MCF 10A (cell line): ENCODE results near the gene CDC37L1. TPM values are rescaled to one million over a fixed set of nuclear protein-coding genes. Genes with fewer than 3 reads are reported as not detected.

ENCODE experiments used
- BruUV-seq: library from RNA; stranded (reverse); fragments of 400-500 nt; replicated peaks from 2 replicates; lab custom pipeline; 2021; lab: Mats Ljungman, UMichigan
- CTCF ChIA-PET: fragments of 300-600 bp; sonication (Branson Sonifier 250); formaldehyde crosslinking; extraction: SDS; loops from one replicate; lab custom pipeline; 2021; ENCODE audit warnings: antibody characterized with exemption, inconsistent platforms; lab: Yijun Ruan, JAX
- POLR2A ChIA-PET: fragments of 300-600, 350-650 bp; sonication (Branson Sonifier 250); formaldehyde crosslinking; extraction: SDS; loops from one replicate; lab custom pipeline; 2020; ENCODE audit warnings: antibody characterized with exemption, inconsistent platforms; lab: Yijun Ruan, JAX
- DNase-seq: peaks from one replicate; pipeline ENCODE4 v3.0.0-alpha.2; 2018; ENCODE audit not compliant: unreplicated experiment
- H3K27ac Mint-ChIP-seq: one replicate; pipeline ENCODE4 v1.8.0; 2022; ENCODE audit warnings: mild to moderate bottlenecking, low read depth, mixed read lengths; ENCODE audit not compliant: unreplicated experiment
- H3K27me3 Mint-ChIP-seq: one replicate; pipeline ENCODE4 v1.8.0; 2022; ENCODE audit warnings: mixed read lengths; ENCODE audit not compliant: insufficient read depth, unreplicated experiment
- H3K36me3 Mint-ChIP-seq: one replicate; pipeline ENCODE4 v1.8.0; 2022; ENCODE audit warnings: mild to moderate bottlenecking, moderate library complexity, mixed read lengths; ENCODE audit not compliant: insufficient read depth, unreplicated experiment
- H3K4me1 Mint-ChIP-seq: one replicate; pipeline ENCODE4 v1.8.0; 2022; ENCODE audit warnings: mixed read lengths; ENCODE audit not compliant: insufficient read depth, unreplicated experiment
- H3K4me3 Mint-ChIP-seq: one replicate; pipeline ENCODE4 v1.8.0; 2022; ENCODE audit warnings: mild to moderate bottlenecking, moderate library complexity, mixed read lengths; ENCODE audit not compliant: unreplicated experiment
- H3K9me3 Mint-ChIP-seq: one replicate; pipeline ENCODE4 v1.8.0; 2022; ENCODE audit warnings: mixed read lengths; ENCODE audit not compliant: unreplicated experiment
- intact Hi-C: fragments of 100-400 bp; cut with micrococcal nuclease; formaldehyde crosslinking; loops from 2 replicates; pipeline ENCODE4 v1.14.1; 2022
- total RNA-seq: library from RNA; stranded (reverse); gene quantifications from 2 replicates; pipeline ENCODE4 v1.2.3, GENCODE V29; 2022
- TF ChIP-seq, protein P1 (sequence below): fragments of 200-600 bp; IDR thresholded peaks from one replicate; pipeline ENCODE4 v1.8.0; 2022; ENCODE audit warnings: antibody characterized with exemption, mild to moderate bottlenecking; ENCODE audit not compliant: unreplicated experiment

CDC37L1 gene
- total RNA-seq, 1 experiment from 2014 or later, result 20.4 TPM

DNA sequence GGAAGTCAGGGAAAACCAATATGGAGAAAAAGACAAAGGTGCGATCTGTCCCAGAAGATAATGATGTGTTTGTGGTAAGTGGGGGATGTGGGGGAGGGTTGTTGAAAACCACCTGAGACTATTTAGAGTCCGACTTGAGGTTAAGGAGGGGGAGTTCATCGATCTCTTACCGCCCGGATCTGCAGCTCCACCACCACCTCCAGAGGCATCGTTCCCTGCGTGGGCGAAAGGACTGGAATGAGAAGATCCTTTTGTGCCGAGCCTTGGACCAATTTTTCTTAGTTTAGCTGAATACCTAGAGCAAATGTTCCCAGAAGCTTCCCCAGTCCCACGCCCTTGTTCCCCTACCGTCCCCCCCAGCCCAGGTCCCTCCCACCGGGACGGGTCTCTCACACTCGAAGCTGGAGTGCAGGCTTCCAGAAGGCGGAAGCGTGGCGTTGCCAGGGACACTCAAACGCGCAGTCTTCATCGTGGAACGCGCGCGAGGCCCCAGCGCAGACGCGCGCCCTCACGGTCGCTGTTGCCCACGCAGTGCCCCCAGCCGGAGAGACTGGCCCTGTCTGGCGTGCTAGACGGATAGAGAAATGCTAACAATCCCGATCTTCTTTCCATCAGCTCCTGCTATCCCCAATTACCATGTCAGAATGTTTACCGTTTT is 13.2 kb upstream of the CDC37L1 start, which contains the start of gene SPATA6L:
Gene SPATA6L, minus strand, starts transcription at position 439 of the 658 bp plus-strand sequence. Its CDS starts 230 bp downstream, at position 209.
- peaks cover 40% of the 10 kb centered on the region for H3K4me1 Mint-ChIP-seq
- no TSS peak for BruUV-seq
- H3K27me3 Mint-ChIP-seq, result no peaks in the 10 kb centered on the region
- TF ChIP-seq, protein P1, sequence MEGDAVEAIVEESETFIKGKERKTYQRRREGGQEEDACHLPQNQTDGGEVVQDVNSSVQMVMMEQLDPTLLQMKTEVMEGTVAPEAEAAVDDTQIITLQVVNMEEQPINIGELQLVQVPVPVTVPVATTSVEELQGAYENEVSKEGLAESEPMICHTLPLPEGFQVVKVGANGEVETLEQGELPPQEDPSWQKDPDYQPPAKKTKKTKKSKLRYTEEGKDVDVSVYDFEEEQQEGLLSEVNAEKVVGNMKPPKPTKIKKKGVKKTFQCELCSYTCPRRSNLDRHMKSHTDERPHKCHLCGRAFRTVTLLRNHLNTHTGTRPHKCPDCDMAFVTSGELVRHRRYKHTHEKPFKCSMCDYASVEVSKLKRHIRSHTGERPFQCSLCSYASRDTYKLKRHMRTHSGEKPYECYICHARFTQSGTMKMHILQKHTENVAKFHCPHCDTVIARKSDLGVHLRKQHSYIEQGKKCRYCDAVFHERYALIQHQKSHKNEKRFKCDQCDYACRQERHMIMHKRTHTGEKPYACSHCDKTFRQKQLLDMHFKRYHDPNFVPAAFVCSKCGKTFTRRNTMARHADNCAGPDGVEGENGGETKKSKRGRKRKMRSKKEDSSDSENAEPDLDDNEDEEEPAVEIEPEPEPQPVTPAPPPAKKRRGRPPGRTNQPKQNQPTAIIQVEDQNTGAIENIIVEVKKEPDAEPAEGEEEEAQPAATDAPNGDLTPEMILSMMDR, result no peak
- POLR2A ChIA-PET, result interaction anchor here (0.6 to 5.9 kb wide), 5 partner anchors 9 to 21 kb away, joined by 3 to 42 read pairs (median 8); partner anchors contain the start of gene CDC37L1
- no peaks in the 10 kb centered on the region for H3K9me3 Mint-ChIP-seq
- H3K36me3 Mint-ChIP-seq, result no peaks in the 10 kb centered on the region
- CTCF ChIA-PET, result interaction anchor here (0.6 to 2.8 kb wide), 6 partner anchors 9 to 369 kb away, joined by 3 to 15 read pairs (median 4); no protein-coding TSS in a partner anchor
- intact Hi-C loops, result loop anchor here (10.0 kb wide), 1 partner anchor 281 kb away; no protein-coding TSS in a partner anchor
- H3K27ac Mint-ChIP-seq, result peak within 1 kb of the TSS; percentile 70
- DNase-seq, result peak; percentile 32
- H3K4me3 Mint-ChIP-seq, result peak within 1 kb of the TSS; percentile 72

DNA sequence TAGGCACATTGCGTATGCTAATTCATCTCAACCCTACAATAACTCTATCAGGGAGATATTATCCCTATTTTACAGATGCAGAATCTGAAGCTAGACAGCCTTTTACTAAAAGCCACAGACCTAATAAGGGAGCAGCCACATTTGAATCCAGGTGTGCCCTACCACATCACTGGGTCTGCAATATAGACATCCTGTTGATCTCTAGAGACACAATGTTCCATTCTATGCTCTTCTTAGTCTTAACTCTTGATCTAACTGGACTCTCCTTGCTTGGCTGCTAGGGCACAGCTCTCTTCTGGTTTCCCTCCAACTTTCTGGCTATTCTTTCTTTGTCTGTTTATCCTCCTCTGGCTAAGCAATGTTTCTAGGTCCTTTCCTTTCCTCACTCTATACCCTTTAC is 11.7 kb upstream of the CDC37L1 start:
- no peak overlapping the region for H3K4me3 Mint-ChIP-seq
- POLR2A ChIA-PET, result interaction anchor here (1.0 kb wide), 1 partner anchor 13 kb away, joined by 3 read pairs; no protein-coding TSS in a partner anchor
- BruUV-seq, result no TSS peak
- CTCF ChIA-PET, result no interaction called here
- H3K4me1 Mint-ChIP-seq, result peaks cover 34% of the 10 kb centered on the region
- no peak for DNase-seq
- no peaks in the 10 kb centered on the region for H3K27me3 Mint-ChIP-seq
- no peaks in the 10 kb centered on the region for H3K36me3 Mint-ChIP-seq
- no peak overlapping the region for H3K27ac Mint-ChIP-seq
- H3K9me3 Mint-ChIP-seq, result no peaks in the 10 kb centered on the region
- TF ChIP-seq, protein P1, result no peak
- intact Hi-C loops, result loop anchor here (10.0 kb wide), 1 partner anchor 283 kb away; no protein-coding TSS in a partner anchor

DNA sequence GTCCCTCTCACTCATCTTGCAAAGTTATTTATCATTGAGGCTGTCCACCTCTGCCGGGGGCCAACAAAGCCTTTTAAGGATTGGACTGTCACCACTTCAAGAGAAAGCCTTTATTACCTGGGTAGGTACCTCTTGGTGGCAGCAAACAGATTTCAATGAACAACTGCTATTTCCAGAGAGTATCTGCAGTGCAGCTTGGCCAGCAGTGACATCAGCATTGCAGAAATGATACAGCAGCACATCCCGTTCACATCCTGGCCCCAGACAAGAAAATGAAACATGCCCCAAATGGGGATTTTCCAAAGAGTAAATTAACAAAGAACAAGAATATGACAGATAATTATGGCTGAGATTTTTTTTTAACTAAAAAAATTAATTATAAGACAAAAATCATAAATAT is 10.8 kb upstream of the CDC37L1 start:
- CTCF ChIA-PET, result no interaction called here
- no peaks in the 10 kb centered on the region for H3K9me3 Mint-ChIP-seq
- no peak for DNase-seq
- no peaks in the 10 kb centered on the region for H3K27me3 Mint-ChIP-seq
- POLR2A ChIA-PET, result interaction anchor here (0.6 kb wide), 1 partner anchor 10 kb away, joined by 4 read pairs; no protein-coding TSS in a partner anchor
- H3K27ac Mint-ChIP-seq, result no peak overlapping the region
- no peak overlapping the region for H3K4me3 Mint-ChIP-seq
- H3K36me3 Mint-ChIP-seq, result no peaks in the 10 kb centered on the region
- BruUV-seq, result no TSS peak
- TF ChIP-seq, protein P1, result no peak
- intact Hi-C loops, result loop anchor here (10.0 kb wide), 1 partner anchor 284 kb away; no protein-coding TSS in a partner anchor
- peaks cover 28% of the 10 kb centered on the region for H3K4me1 Mint-ChIP-seq

DNA sequence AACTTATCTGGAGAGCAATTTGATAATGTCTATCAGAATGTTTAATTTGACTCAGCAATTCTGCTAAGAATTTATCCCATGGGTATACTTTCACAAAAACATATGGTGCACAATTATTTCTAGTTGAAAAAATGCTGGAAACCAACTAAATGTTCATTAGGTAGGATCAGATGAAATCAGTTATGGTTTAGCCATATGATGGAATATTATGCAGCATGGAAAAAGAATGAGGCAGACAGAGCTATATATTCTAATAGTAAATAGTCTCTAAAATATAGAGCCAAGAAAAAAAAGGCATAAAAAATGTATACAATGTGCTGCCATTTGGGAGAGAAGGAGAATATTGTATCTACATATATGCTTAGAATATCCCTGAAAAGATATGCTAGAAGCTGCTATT is 9.5 kb upstream of the CDC37L1 start:
- no peak for DNase-seq
- BruUV-seq, result no TSS peak
- intact Hi-C loops, result loop anchor here (10.0 kb wide), 1 partner anchor 285 kb away; no protein-coding TSS in a partner anchor
- Mint-ChIP-seq H3K27me3 (no peaks in the 10 kb centered on the region), H3K4me3 (no peak overlapping the region), H3K27ac (no peak overlapping the region), H3K4me1 (peaks cover 20% of the 10 kb centered on the region), H3K9me3 (no peaks in the 10 kb centered on the region), H3K36me3 (no peaks in the 10 kb centered on the region)
- POLR2A ChIA-PET, result interaction anchor here (1.1 kb wide), 1 partner anchor 9 kb away, joined by 3 read pairs; the partner anchor contains the start of gene CDC37L1
- CTCF ChIA-PET, result interaction anchor here (0.5 to 0.8 kb wide), 2 partner anchors 89 to 285 kb away, joined by 3 to 5 read pairs; no protein-coding TSS in a partner anchor
- TF ChIP-seq, protein P1, result no peak
